ENCODE data around the gene EXTL1.

Gene EXTL1

GRCh38 chr1:26075421-26076144 is 54.0 kb downstream of the EXTL1 start:
- no peak for ATAC-seq

- no peak for ATAC-seq
These were observed 55.9 kb downstream of the EXTL1 start for GRCh38 chr1:26077524-26077923.

GRCh38 chr1:26078286-26079177 is 57.0 kb downstream of the EXTL1 start:
- ATAC-seq: no peak

GRCh38 chr1:26079178-26079563 is 57.6 kb downstream of the EXTL1 start:
- no peak for ATAC-seq

GRCh38 chr1:26079960-26080814 is 58.6 kb downstream of the EXTL1 start:
- ATAC-seq: no peak

GRCh38 chr1:26081267-26082019 is 59.9 kb downstream of the EXTL1 start:
- no peak for ATAC-seq

GRCh38 chr1:26082020-26082350 is 60.4 kb downstream of the EXTL1 start:
- no peak for ATAC-seq

- no peak for ATAC-seq
These were observed 61.6 kb downstream of the EXTL1 start for GRCh38 chr1:26083208-26083607.

- ATAC-seq: no peak
These were observed 62.6 kb downstream of the EXTL1 start for GRCh38 chr1:26084091-26084561.

GRCh38 chr1:26084844-26085243 is 63.3 kb downstream of the EXTL1 start:
- no peak for ATAC-seq

Data from activated CD4-positive, CD25-positive, alpha-beta regulatory T cell treated with anti-CD3 and anti-CD28 coated beads, Interleukin-2, amount 50 U/mL, for 24 hours (primary cell).